Activated CD8-positive, alpha-beta memory T cell treated with anti-CD3 and anti-CD28 coated beads for 48 hours (primary cell): ENCODE results near the gene REC8.

Experiments used
- DNase-seq, 3 experiments: peaks; one replicate each; pipeline ENCODE4 v3.0.0-alpha.2; 2020; ENCODE audit warnings: low read depth in 2 of 3, low spot score in 2 of 3

Gene REC8

GRCh38 chr14:24156840-24157239, 15.0 kb upstream of the REC8 start:
- DNase-seq, result no peak

DNA sequence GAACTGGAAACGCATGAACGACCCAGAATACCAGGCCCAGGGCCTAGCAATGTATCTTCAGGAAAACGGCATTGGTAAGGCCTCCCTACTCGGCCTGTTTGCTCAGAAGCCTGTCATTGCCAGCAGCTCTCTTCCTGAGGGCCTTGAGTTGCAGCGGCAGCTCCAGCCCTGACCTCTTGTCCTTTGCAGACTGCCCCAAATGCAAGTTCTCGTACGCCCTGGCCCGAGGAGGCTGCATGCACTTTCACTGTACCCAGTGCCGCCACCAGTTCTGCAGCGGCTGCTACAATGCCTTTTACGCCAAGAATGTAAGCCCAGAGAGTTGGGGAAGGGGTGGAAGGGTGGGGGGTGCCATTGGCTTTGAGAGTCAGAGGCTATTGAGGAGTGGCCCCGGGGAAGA, 14.5 kb upstream of the REC8 start:
- DNase-seq, result no peak

- no peak for DNase-seq
Measured at GRCh38 chr14:24159777-24160498, 11.9 kb upstream of the REC8 start.

DNA sequence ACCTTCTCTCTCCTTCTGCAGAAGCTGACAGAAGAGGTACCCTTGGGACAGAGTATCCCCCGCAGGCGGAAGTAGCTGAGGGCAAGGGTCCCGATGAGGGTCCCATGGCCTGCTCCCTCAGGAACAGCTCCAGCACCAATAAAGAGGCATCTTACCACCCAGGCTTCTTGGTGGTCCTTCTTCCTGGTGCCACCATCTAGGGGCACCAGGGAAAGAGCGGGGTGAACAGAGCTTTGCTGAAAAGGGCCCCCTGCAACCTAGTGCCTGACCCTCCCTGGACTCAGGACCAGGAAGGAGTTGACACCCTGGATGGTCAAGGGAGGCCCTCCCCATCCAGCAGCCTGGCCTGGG, 11.4 kb upstream of the REC8 start:
- DNase-seq, result no peak

- DNase-seq, result peak; percentile 92 to 100 (median 98)
Measured at GRCh38 chr14:24160850-24161804, 10.8 kb upstream of the REC8 start, which contains the start of gene IRF9. Gene IRF9, plus strand, starts transcription at chr14:24161265. Its CDS starts 880 bp downstream, at chr14:24162145.

GRCh38 chr14:24162093-24162492, 9.8 kb upstream of the REC8 start:
- DNase-seq, result no peak

GRCh38 chr14:24164518-24164991, 7.3 kb upstream of the REC8 start:
- no peak for DNase-seq

- DNase-seq, result no peak
Measured at GRCh38 chr14:24165785-24166184, 6.1 kb upstream of the REC8 start.

DNA sequence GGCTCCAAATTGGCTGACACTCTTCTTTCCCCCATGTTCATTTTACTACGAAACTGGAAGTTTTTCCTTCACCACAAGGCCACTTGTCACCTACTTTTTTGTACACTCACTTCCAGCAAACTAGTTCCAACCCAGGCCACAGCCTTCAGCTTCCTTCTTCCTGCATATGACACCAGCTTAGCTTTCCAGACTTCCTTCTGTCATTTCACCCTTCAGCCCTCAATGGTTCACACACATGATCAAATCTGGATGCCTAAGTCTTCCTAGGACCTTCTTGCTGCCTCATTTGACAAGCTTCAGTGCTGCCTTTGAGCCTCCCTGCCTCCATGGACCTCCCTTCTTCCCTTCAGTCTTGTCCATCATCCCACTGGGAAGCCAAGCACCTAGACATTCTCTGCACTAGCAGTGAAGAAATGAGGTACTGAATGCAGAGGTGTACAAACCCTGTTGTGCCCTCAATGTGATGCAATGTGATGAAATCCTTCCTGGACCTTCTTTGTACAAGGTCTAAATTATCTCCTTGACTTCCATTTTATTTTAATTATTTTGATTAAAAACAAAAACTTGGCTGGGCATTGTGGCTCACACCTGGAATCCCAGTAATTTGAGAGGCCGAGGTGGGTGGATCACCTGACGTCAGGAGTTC, 4.3 kb upstream of the REC8 start:
- no peak for DNase-seq

- DNase-seq, result no peak
Measured at GRCh38 chr14:24172261-24172860, 481 bp downstream of the REC8 start.

- DNase-seq, result no peak
Measured at GRCh38 chr14:24172871-24173281, 996 bp downstream of the REC8 start.

- DNase-seq, result no peak
Measured at GRCh38 chr14:24176599-24176998, 4.7 kb downstream of the REC8 start.

DNA sequence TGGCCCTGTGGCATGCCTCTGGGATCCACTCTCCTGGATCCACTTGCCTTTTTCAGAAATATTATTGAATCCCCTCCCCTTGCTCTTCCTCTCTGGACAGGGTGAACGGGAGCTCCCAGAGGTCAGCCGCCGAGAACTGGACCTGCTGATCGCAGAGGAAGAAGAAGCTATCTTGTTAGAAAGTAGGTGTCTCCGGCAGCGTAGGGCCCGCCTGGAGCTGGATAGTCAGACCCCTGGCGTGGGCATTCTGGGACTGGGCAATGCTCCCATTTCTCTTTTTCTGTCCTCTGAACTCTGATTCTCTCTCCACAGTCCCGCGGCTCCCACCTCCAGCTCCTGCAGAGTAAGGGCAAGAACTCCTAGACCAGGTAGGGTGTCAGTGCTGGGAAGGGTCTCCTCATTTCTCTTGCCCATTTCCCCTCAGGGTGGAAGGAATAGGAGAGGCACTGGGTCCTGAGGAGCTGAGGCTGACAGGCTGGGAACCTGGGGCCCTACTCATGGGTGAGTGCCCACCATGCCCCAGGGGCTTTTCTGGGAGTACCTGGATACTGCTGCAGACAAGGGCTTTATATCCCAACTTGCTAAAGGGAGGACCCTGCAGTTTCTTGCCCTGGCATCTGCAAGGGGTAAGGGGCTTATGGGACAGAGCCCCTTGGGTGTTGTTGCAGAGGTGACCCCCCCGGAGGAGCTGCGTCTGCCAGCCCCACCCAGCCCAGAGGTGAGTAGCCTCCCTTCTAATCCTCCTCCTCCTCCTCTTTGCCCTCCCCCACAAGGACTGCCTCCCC, 5.4 kb downstream of the REC8 start:
- no peak for DNase-seq

DNA sequence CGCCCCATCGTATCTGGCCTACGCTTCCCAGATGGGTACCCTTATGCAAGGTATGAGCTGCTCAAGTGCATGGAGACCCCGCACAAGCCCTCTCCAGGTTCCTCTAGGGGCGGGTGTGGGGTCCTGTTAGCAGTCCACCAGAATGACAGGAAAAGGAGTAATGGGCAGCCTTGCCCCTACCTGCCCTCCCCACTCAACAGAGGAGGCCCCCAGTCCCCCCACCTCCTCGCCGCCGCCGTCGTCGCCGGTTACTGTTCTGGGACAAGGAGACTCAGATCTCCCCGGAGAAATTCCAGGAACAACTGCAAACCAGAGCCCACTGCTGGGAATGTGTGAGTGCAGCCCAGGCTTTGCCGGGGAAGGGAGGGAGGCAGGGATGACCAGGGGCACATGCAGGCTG, 6.0 kb downstream of the REC8 start:
- DNase-seq, result no peak

DNA sequence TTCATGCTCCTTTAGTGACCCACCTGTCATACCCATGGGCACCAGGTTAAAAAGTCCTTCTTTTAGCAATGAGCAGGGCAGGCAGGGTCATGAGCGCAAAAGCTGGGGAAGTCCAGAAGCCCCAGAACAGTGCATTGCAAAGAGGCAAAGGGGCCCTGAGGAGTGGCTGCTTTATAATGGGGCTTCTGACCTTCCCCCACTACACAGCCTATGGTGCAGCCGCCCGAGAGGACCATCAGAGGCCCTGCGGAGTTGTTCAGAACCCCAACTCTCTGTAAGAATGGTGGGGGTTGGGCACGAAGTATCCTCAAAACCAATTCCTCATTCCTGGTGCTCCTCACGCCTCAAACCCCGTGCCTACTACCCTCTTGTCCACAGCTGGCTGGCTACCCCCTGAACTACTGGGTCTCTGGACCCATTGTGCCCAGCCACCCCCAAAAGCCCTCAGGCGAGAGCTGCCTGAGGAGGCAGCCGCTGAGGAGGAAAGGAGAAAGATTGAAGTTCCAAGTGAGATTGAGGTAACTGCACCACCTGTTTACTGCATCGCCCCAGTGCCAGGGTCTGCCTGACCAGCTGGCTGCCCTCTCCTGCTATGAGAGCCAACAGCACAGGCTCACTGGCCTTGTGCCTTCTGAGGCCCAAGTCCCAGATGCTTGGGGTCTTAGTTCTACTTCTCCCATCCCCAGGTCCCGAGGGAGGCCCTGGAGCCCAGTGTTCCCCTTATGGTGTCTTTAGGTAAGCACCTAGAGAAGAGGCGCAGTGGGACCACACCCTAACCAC, 6.7 kb downstream of the REC8 start:
- no peak for DNase-seq

DNA sequence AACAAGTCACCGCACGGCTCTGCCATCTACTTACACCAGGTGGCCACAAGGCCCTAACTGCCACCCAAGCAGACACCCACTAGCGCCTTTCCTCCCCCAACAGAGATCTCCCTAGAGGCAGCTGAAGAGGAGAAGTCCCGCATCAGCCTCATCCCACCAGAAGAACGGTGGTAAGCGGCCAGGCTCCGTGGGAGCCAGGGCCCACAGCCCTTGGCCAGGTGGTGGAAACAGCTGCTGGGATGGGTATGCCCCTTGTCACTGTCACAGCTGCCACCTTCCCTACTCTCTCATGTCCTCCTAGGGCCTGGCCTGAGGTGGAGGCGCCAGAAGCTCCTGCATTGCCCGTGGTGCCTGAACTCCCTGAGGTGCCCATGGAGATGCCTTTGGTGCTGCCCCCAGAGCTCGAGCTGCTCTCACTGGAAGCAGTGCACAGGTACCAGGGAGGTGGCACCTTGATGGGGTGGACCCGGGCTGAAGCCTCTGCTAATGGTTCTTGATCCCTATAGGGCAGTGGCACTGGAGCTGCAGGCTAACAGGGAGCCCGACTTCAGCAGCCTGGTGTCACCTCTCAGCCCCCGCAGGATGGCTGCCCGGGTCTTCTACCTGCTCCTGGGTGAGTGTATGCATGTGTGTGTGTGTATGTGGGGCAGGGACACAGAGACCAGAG, 7.5 kb downstream of the REC8 start:
- no peak for DNase-seq

GRCh38 chr14:24179961-24180796, 8.3 kb downstream of the REC8 start:
- DNase-seq, result no peak

DNA sequence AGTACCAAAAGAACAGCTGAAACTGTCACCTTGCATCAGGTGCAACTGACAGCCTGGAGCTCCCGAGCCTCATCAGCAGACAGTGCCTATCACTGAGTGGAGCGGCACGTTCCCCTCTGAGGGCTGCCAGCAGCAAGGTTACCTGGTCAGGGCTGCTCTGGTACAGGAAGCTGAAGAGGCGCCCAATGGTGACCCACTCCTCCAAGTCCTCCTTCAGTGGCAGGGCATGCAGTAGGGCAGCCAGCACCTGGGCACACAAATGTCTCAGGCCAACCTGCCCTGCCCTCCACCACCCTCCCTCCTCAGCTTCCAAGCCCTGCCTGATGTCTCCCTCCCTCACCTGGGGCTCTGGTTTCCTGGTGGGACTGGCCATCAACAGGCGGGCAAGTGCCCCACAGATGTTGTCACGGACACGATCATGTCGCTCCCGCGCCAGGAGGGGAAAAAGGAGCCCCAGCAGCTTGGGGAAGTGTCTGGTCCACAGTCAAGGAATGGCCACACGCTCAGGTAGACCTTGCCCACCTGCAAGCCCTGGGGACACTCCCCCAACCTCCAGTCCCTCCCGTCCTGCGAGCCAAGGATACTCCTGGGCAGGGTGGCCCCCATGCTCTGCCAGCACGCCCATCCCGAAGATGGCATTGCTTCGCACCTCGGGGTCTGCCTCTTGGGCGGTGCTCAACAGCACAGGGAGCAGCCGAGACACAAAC, 9.6 kb downstream of the REC8 start:
- no peak for DNase-seq
